ENCODE measurements around the gene MBD3L5.
"Not testable (repeated sequence)": the region's sequence is repeated elsewhere in the genome, so short reads cannot be mapped to it uniquely, and the experiment has no call there.

MBD3L5 gene

GRCh38 chr19:7052896-7053295, 22.5 kb downstream of the MBD3L5 start:
- DNase-seq (ENCODE audit: low read depth in 3 of 3) = not testable (repeated sequence)

DNA sequence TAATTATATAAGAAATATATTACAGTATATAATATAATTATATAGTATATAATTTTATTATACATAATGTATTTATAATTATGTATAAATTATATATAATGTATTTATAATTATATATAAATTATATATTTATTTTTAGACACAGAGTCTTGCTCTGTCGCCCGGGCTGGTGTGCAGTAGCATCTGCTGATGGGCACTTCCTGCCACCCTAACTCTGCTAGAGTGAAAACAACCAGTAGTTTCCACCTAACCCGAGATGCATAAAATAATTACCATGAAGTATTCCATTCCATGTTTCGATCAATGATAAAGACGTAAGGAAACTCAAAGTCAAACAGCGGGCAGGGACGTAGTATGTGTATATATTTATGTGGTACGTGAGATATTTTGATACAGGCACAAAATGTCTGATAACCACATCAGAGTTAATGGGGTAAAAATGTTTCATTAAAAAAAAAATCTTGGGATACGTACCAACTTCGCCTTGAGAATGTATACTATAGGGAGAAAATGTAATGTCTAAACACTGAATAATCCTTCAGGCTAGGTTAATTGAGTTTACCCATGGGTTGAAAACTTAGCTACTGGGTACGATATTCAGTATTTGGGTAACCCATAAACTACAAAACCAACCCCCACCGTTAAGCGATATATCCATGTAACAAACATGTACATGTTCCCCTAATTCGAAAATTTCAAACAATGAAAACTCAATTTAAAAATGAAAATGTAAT, 24.4 kb downstream of the MBD3L5 start:
- DNase-seq (ENCODE audit: low read depth in 3 of 3) = not testable (repeated sequence)

- DNase-seq (ENCODE audit: low read depth in 3 of 3) = not testable (repeated sequence)
Observed at GRCh38 chr19:7055679-7056078, 25.3 kb downstream of the MBD3L5 start.

DNA sequence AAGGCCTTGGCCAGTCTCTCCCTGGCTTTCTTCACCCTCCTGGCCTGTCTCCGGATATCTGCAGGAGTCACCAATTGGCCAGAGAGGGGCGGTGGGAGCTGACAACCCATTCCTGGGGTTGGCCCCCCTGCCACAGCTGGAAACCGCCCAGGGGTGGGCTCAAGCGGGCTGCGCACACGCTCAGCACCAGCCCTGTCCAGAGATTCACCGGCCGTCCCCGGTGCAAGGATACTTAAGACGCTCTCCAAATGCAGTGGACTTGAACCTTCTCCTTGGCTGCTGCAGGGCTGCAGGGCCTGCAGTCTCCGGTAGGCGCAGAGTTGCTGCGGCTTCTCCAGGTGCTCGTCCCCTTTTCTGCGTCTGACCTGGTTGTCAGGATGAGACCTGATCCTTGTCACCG, 26.0 kb downstream of the MBD3L5 start:
- DNase-seq (ENCODE audit: low read depth in 3 of 3) = not testable (repeated sequence)

DNA sequence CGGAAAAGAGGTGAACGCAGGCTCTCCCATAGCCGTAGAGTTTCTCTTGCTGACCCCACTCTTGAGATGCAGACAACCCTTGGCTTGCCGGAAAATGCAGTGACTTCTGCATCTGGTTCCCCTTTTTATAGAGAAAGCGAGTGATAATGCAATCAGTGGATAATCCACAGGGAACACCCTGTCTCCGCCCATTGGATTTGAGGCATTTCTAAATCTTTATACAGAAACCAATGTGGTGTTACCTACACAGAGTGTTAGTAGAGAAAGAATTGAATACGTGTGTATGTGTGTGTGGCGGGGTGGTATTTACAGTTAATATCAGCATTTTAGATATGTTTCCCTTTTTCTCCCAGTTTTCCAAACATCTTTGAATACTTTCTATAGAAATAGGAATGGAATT, 28.2 kb downstream of the MBD3L5 start, which contains the start of gene MBD3L3:
Gene MBD3L3, minus strand, starts transcription at position 101 of the 400 bp plus-strand sequence. Its CDS starts 71 bp downstream, at position 30.
- DNase-seq (ENCODE audit: low read depth in 3 of 3) = not testable (repeated sequence)

- not testable (repeated sequence) for DNase-seq (ENCODE audit: low read depth in 3 of 3)
Observed at GRCh38 chr19:7059977-7060376, 29.6 kb downstream of the MBD3L5 start.

- no peak for DNase-seq (ENCODE audit: low read depth in 3 of 3)
Observed at GRCh38 chr19:7063339-7063738, 33.0 kb downstream of the MBD3L5 start.

DNA sequence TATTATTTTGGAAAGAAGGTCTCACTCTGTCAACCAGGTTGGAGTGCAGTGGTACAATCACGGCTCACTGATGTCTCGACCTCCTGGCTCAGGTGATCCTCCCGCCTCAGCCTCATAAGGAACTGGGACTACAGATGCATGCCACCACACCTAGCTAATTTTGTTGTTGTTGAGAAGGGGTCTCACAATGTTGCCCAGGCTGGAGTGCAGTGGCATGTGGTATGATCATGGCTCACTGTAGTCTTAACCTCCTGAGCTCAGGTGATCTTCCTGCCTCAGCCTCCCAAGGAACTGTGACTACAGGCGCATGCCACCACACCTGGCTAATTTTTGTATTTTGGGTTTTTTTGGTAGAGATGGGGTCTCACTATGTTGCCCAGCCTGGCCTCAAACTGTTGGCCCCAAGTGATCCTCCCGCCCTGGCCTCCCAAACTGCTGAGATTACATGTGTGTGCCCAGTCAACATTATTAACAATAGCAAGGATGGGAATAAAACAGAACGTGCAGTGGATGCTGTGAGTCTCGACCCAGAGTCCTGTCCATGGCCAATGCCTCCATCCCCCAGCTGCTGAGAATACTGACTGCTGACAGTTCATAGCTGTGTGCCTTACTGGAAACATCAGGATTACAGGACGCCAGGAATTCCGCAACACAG, 33.5 kb downstream of the MBD3L5 start:
- no peak for DNase-seq (ENCODE audit: low read depth in 3 of 3)

GRCh38 chr19:7067122-7067521, 36.7 kb downstream of the MBD3L5 start:
- not testable (repeated sequence) for DNase-seq (ENCODE audit: low read depth in 3 of 3)

DNA sequence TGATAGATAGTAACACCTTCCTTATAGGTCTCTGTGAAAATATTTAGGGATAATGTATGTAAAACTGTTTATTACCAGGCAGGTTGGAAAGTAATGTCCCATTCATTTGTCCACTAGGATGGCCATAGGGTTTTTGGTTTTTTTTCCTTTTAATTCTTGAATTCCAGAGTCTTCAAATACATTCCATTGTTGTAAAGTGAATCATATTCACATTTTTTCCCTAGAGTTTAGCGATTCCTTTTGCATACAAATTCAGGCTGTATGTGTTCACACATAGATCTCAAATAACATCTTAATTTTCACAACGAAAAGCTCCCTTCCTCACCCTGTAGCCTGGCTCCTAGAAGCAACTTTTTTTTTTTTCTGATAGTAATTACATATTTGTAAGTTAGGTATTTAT, 37.3 kb downstream of the MBD3L5 start:
- DNase-seq (ENCODE audit: low read depth in 3 of 3) = no peak

DNA sequence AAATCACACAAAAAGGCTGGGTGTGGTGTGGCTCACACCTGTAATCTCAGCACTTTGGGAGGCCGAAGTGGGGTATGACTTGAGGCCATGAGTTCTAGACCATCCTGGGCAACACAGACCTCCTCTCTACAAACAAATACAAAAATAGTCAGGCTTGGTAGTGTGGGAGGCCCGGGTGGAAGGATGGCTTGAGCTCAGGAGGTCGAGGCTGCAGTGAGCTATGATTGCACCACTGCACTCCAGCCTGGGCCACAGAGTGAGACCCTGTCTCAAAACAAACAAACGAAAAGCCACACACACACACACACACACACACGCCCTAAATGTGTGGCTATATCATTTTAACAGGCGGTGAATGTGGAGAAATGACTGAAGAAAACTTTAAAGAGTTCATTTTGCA, 38.2 kb downstream of the MBD3L5 start:
- no peak for DNase-seq (ENCODE audit: low read depth in 3 of 3)

GRCh38 chr19:7069042-7069903, 38.9 kb downstream of the MBD3L5 start, which contains the start of gene ZNF557:
TSS of gene ZNF557 (plus strand) at chr19:7069703. CDS start at chr19:7075075, 5,372 bp downstream.
- peak; percentile 96 to 99 (median 99) for DNase-seq (ENCODE audit: low read depth in 3 of 3)

- no peak for DNase-seq (ENCODE audit: low read depth in 3 of 3)
Observed at GRCh38 chr19:7069904-7070226, 39.5 kb downstream of the MBD3L5 start.

DNA sequence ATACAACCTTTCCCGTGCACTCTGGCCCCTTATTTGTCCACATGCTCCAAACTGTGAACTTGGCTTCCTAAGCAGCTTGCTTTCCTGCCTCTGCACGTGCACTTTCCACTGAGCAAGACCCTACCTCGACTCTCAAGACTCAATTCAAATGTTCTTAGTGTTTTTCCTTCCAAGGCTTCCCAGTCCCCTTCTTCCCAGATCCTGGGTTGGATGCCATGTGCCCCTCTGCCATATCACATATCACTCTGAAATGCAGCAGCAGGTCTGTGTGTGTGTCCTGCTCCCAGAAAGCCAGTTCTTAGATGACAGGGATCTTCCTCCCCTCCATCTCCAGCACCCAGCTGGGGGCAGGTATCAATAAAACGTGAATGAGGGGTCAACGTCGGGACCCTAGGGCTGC, 42.2 kb downstream of the MBD3L5 start:
- no peak for DNase-seq (ENCODE audit: low read depth in 3 of 3)

GRCh38 chr19:7074705-7075282, 44.4 kb downstream of the MBD3L5 start:
- no peak for DNase-seq (ENCODE audit: low read depth in 3 of 3)

- no peak for DNase-seq (ENCODE audit: low read depth in 3 of 3)
Observed at GRCh38 chr19:7076151-7076550, 45.8 kb downstream of the MBD3L5 start.

DNA sequence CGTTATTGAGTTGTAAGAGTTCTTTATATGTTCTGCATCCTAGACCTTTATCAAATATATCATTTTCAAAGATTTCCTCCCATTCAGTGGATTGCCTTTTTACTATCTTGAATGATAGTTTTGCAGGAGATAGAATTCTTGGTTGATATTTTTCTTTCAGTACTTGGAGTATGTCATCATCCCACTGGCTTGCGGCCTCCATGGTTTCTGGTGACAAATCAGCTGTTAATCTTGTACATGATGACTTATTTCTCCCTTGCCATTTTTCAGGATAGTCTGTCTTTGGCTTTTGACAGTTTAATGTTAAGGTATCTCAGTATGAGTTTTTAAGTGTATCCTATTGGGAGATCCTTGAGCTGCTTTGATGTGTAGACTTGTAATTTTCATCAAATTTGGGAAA, 47.6 kb downstream of the MBD3L5 start:
- DNase-seq (ENCODE audit: low read depth in 3 of 3) = no peak
